Stimulated activated CD8-positive, alpha-beta memory T cell treated with anti-CD3 and anti-CD28 coated beads, Interleukin-15, amount 100 ng/mL, for 4 hours (primary cell): ENCODE measurements around the gene IL18R1.
"Not testable (repeated sequence)": the region's sequence is repeated elsewhere in the genome, so short reads cannot be mapped to it uniquely, and the experiment has no call there.

Experiments used
- DNase-seq, 2 donors: peaks; one replicate each; pipeline ENCODE4 v3.0.0-alpha.2; 2020; ENCODE audit warnings: low read depth in 2 of 2

The IL18R1 gene

DNA sequence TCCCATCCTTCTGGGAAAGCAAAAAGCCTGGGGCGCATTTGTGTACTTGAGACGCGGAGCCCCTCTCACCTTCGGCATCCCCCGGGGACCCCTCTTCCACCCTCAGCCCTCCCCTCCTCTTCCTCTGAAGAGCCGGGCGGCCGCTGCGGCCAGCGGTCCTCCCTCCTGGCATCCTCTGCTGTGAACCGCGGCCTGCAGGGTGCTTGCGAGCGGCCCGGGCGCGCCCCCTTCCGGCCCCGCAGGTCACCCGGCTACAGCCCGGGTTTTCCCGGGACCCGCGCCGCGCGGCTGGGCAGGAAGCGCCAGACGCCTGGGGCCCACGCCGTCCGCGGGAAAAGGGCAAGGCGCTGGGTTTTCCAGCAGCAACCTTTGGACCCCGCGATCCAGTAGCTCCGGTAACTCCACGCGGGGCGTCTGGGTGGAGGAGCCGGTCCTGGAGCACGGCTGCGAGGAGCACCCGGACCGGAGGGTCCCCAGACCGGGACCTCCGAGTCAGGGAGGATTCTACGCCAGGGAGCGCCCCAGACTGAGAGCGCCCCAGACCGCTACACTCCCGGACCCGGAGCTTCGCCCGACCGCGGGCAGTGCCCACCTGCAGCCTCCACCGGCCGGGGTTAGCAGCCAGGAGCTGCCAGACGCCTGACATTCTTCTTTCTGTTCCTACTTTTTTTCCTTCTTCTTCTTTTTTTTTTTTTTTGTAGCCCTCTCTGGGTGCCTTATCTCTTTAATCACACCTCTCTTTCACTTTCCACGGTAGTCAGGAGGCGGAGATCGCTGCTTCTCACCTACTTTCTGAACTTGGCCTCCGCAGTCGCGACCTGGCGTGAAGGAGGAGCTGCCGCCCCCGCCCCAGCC is at the start of gene IL18R1:
TSS of gene IL18R1 (plus strand) at position 271 of the 855 bp plus-strand sequence. CDS start 6,865 bp downstream, outside the sequence.
- peak; percentile 54 to 57 for DNase-seq

DNA sequence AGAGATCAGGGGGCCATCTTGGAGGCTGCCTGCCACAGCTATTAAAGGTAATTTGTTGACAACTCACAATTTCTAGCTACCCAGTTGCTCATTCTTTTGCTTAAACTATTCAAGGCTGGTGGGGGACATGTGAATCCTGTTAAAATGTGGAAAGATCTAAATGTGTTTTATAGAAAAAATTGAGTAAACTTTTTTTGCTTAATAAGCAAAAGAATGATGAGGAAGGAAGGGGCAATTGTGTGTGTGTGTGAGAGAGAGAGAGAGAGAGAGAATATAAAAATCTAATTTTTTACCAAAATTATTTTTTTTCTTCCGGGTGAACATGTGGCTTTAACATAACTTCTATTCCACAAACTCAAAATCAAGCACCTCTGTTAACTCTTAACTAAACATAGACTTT is 49.5 kb upstream of the IL18R1 start:
- DNase-seq, result no peak

- DNase-seq, result no peak
Measured at GRCh38 chr2:102310964-102311640, 44.5 kb upstream of the IL18R1 start, which contains the start of gene IL1RL1. TSS of gene IL1RL1 (plus strand) at chr2:102311563. CDS start at chr2:102338265, 26,702 bp downstream.

DNA sequence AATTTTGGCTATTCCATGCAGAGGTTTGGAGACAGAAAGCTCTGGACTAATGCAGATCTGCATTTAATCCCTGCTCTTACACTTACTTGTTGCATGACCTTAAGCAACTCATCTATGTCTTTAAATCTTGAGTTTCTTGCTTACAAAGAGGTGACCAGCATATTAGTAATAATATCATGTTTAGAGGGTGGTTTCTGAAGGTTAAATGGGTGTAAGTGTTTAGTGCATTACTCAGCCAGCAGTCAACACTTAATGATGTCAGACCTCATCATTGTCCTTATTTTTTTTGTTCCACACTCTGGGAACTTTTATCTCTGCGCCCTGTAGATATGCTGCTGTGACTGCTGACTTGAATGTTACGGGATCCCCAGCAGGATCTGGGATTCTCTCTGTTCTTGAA is 42.6 kb upstream of the IL18R1 start:
- no peak for DNase-seq

DNA sequence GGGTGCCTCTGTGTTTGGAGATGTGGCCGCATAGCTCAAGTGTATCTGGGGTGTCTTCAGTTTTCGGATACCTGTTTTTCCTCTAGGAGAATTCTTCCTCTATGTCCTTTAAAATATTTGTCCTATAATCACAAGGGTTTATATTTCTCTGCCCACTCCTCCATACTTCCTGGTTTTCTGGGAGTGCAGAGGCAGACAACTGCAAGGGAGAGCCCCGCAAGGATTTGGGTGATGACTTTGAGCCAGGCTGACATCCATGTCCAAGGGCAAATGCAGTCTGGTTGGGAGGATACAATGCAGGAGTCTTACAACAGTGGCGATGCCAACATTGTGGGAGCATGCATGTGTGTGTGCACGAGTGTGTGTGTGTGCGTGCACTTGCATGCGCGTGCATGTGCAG is 42.1 kb upstream of the IL18R1 start:
- DNase-seq, result no peak

DNA sequence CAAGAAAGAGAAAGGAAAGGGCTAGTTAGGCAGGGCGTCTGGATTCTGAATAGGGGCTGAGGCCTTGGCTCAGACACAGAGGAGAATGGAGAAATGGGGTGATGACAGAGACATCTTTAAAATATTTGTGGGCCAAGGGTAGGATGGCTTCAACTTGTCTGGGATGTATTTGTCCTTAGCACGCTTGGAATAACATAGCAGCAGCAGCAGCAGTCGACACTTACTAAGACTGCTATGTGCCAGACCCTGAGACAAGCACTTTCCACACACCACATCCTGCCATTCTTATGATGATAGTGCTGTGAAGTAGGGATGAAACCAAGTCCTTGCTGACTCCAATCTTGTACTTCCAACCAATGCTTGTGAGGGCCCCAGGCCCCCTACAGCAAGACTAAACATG is 41.6 kb upstream of the IL18R1 start:
- no peak for DNase-seq

GRCh38 chr2:102315921-102316320 is 39.7 kb upstream of the IL18R1 start:
- DNase-seq, result no peak

DNA sequence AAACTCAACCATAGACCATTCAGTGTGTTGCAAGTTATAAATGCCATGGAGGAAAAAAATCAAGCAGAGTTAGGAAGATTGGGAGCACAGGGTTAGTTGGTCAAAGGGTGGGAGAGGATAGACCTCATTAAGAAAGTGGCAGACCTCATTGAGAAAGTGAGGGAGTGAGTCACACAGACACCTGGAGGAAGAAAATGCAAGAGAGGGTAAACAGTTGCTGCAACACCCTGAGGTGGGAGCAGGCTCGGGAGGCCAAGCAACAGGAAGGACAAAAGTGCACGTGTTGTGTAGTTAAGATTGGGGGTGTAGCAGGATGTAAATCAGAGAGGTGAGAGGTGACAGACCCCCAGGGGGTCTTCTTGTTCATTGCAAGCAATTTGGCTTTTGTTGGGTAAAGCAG is 37.9 kb upstream of the IL18R1 start:
- DNase-seq, result no peak

DNA sequence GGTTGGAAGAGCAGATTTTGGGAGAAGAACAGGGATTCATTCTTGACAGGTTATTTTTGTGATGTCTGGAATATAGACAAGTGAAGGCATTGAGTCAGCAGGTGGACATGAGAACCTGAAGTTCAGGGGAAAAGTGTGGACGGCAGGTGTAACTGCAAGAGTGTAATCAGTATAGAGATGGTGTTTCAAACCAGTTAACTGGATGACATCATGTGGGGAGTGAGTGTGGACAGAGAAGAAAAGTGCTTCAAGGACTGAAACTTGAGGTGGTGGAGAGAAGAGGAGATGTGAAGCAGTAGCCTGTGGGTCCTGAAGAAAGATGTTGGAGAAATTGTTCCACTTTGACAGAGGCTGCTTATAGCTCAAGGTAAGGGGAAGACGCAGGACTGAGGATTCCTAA is 37.2 kb upstream of the IL18R1 start:
- no peak for DNase-seq

DNA sequence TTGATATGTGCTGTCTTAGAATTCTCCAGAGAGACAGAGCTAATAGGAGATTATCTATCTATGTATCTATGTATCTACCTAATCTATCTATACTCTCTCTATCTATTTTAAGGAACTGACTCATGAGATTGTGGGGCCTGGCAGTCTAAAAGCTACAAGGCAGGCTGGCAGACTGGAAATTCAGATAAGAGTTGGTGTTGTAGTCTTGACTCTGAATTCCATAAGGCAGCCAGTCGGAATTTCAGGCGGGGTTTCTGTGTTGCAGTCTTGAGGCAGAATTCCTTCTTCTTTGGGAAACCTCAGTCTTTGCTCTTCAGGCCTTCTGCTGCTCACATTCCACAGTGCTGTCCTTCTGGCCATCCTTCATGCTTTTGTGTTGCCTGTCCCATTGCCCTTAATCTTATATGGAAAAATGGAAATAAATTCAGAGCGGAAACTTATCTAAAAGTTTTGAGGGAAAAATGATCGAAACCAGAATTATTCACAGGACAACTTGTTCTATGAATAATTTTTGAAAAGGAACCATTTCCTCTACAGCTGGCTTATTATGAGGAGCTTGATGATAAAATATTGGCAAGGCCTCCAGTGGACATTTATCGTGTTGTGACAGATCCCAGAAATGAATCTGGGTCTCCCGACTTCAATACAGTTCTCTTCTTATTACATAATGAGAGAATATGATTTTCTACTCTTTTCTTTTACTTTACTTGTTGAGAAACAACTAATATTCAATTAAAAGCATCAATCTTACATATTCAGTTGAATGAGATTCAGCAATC is 33.5 kb upstream of the IL18R1 start:
- no peak for DNase-seq

- not testable (repeated sequence) for DNase-seq
Measured at GRCh38 chr2:102324914-102325313, 30.7 kb upstream of the IL18R1 start.

GRCh38 chr2:102331311-102331980 is 24.1 kb upstream of the IL18R1 start:
- DNase-seq, result no peak

GRCh38 chr2:102334486-102334885 is 21.1 kb upstream of the IL18R1 start:
- no peak for DNase-seq

GRCh38 chr2:102335871-102336366 is 19.7 kb upstream of the IL18R1 start:
- DNase-seq, result no peak

DNA sequence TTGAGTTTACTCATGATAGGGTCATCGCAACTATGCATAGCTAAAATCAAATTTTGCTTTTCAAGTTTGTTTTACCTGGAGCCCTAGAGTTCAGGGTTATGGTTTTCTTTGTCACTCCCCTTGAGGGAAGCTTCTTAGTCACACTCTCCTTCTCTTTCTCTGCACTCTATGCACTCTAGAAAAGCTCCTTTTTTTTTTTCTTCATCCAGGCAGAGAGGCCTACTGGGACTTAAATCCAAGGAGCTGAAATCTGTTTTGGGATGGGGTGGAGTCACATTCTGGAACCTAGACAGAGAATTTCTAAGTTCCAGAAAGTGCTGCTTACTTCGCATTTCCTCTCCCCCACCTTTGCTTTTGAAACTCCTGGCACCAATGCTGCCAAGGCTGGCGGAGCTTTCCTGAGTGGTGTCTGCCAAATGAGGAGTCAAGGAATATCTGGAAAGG is 19.1 kb upstream of the IL18R1 start:
- DNase-seq, result no peak

DNA sequence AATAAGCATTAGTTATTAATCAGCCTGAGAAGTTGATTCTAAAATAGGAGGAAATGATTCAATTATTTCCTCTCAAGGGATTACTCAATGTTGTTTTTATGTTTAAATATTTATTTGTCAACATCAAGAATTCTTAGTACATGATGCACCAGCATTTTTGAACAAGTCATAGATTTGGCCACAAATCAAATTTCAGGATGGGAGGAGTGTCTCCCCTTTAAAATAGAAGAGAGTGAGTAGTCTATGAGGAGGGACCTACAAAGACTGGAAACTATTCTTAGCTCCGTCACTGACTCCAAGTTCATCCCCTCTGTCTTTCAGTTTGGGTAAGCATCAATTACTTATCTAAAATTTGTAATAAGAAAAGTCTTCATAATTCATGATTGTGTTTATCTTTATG is 18.6 kb upstream of the IL18R1 start:
- DNase-seq, result no peak

- DNase-seq, result no peak
Measured at GRCh38 chr2:102337481-102338386, 17.9 kb upstream of the IL18R1 start.

DNA sequence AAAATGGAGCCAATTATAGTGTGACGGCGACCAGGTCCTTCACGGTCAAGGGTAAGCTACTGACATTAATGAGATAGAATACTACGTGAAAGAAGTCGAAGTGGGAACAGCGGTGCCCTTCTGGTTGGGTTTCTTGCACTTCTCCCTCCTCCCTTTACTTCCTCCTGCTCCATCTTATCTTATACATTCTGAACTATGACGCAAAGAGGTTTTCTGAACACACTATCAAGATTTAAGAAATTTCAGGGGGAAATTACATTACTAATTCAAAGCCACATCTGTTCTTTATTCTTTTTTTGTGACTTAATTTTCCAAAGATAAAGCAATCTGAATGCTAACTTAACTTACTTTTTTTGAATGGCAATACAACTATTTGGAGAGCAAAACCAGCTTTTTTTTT is 14.8 kb upstream of the IL18R1 start:
- no peak for DNase-seq

DNA sequence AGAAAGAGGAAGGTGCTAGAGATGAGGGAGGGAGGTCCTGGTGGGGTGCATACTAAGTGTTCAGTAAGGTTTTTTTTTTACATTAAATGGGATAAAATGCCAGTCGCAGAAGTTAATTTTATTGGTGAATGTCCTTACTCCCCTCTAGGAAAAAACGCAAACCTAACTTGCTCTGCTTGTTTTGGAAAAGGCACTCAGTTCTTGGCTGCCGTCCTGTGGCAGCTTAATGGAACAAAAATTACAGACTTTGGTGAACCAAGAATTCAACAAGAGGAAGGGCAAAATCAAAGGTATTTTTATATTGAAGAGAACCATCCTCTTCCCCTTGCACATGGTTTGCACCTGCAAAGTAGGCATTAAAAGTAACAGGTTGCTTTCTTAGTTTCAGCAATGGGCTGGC is 12.7 kb upstream of the IL18R1 start:
- no peak for DNase-seq

DNA sequence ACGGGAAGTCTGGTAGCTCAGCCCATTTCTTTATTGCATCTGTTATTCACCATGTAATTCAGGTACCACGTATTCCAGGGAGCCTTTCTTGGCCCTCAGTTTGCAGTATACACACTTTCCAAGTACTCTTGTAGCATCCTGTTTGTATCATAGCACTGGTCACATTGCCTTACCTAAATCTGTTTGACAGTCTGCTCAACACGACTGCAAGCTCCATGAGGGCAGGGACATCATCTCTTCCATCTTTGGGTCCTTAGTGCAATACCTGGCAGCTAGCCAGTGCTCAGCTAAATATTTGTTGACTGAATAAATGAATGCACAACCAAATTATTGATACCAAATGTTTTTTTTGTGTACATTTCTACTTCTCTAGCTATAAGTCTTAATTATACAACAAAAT is 11.2 kb upstream of the IL18R1 start:
- no peak for DNase-seq
